HG02571 (cell line): ENCODE results near the gene RNU2-63P.
"Not testable (repeated sequence)": the region's sequence is repeated elsewhere in the genome, so short reads cannot be mapped to it uniquely, and the experiment has no call there.

ENCODE experiments used
- ATAC-seq: cut with Tn5 transposase; IDR thresholded peaks from one replicate; pipeline ENCODE4 v1.9.1; 2021; ENCODE audit warnings: mild to moderate bottlenecking, moderate library complexity; ENCODE audit not compliant: unreplicated experiment

Gene RNU2-63P

DNA sequence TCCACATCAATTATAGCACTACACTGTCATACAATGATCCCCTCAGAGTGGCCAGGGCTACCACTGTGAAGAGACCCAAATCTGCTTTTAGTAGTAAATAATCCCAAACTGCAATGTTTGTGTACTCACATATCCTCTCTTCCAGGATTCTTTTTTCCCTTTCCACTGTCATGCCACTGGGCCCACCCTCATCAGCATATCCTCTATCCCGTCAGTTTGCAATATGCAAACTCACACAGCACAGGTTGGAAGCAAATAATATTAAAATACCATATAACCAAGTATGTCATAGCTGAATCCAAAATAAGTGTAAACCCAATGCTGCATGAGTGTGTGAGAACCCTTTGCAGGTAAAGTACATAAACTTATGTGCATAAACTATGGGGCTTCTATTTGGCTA, 28.9 kb downstream of the RNU2-63P start:
- ATAC-seq = not testable (repeated sequence)

DNA sequence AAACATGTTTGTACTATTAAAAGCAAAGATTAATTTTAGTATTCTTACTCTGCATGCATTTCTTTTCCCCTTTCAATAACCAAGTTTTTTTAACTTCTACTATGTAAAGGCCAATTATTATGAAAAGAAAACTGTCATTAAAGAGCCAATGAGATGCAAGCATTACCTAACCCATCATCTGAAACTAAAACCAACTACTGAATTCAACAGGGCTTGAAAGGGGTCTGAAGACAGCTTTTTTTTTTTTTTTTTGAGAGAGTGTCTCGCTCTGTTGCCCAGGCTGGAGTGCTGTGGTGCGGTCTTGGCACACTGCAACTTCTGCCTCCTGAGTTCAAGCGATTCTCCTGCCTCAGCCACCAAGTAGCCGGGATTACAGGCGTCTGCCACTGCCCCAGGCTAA, 30.4 kb downstream of the RNU2-63P start:
- not testable (repeated sequence) for ATAC-seq

DNA sequence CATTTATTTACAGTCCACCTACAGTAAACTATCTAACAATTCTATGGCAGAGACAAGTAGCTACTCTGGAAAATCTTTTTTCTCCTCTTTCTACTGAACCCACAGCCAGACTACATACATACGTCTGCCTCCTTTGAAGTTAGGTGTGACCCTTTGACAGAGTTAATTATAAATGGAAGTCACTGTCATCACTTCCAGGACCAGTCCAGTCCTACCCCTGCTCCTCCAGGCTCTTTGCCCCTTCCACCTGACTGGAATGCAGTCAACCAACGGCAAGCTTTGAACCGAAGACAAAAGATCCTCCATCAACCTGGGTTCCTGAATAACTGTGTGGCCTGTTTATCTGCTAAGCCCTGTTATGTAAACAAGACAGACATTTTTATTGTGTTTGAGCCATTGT, 35.2 kb downstream of the RNU2-63P start:
- not testable (repeated sequence) for ATAC-seq

DNA sequence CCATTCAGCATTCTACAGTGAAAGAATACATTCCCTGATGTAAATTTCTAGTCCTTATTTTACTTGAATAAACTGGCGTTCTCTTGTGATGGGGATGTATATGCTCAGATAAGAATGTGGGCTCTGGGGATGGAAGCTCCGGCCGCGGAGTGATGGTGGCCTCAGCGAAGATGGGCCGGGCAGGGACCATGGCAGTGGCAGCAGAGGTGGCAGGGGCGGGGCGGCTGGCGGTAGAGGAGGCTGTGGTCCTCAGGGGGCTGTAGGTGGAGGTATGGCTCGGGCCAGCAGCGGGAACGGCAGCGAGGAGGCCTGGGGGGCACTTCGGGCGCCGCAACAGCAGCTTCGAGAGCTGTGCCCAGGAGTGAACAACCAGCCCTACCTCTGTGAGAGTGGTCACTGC, 44.0 kb downstream of the RNU2-63P start:
- not testable (repeated sequence) for ATAC-seq
